Kidney (tissue), 14 donors: ENCODE results near the gene SPTLC2. TPM values are rescaled to one million over a fixed set of nuclear protein-coding genes. Genes with fewer than 3 reads are reported as not detected.
A peak's percentile ranks its signal among the peaks of the same experiment; 100 is the strongest.

Experiments used
- DNase-seq, 5 donors: peaks; one replicate each; pipeline ENCODE4 v3.0.0-alpha.2; 2013 to 2020
- FAIRE-seq: peaks from 2 replicates; lab custom pipeline; 2012; peaks lifted over from hg19 to GRCh38; lab: Jason Lieb, UNC
- H3K27ac ChIP-seq, 2 donors: one replicate each; pipeline ENCODE4 v1.7.0; 2013; ENCODE audit warnings: low read depth in 2 of 2, low read length in 2 of 2, inconsistent platforms in 1 of 2
- H3K27me3 ChIP-seq: one replicate; pipeline ENCODE4 v1.7.1; 2013; ENCODE audit warnings: low read length, inconsistent platforms; ENCODE audit not compliant: control insufficient read depth, insufficient read depth
- H3K36me3 ChIP-seq, 3 donors: one replicate each; pipeline versions ENCODE4 v1.7.0 to v1.7.1; 2013; ENCODE audit warnings: low read length in 3 of 3, control low read depth in 1 of 3, inconsistent platforms in 1 of 3; ENCODE audit not compliant: insufficient read depth in 3 of 3, control insufficient read depth in 2 of 3
- H3K4me1 ChIP-seq, 3 donors: one replicate each; pipeline versions ENCODE4 v1.7.0 to v1.7.1; 2013; ENCODE audit warnings: low read length in 3 of 3, inconsistent platforms in 1 of 3, low read depth in 1 of 3; ENCODE audit not compliant: control insufficient read depth in 2 of 3, insufficient read depth in 2 of 3
- H3K4me3 ChIP-seq, 3 donors: one replicate each; pipeline versions ENCODE4 v1.7.0 to v1.8.1; 2013; ENCODE audit warnings: low read length in 3 of 3, control low read depth in 1 of 3, inconsistent platforms in 1 of 3
- H3K9ac ChIP-seq, 3 donors: one replicate each; pipeline versions ENCODE4 v1.7.0 to v1.7.1; 2013; ENCODE audit warnings: low read length in 3 of 3, control low read depth in 1 of 3, inconsistent platforms in 1 of 3
- H3K9me3 ChIP-seq, 3 donors: one replicate each; pipeline versions ENCODE4 v1.7.0 to v1.7.1; 2013; ENCODE audit warnings: low read length in 3 of 3, control low read depth in 1 of 3, inconsistent platforms in 1 of 3; ENCODE audit not compliant: control insufficient read depth in 2 of 3, insufficient read depth in 1 of 3
- CTCF ChIP-seq: IDR thresholded peaks from 3 replicates; pipeline ENCODE4 v1.5.1; 2012; ENCODE audit warnings: mild to moderate bottlenecking, moderate library complexity, borderline replicate concordance; ENCODE audit not compliant: insufficient read depth; ENCODE audit errors: extremely low read depth
- intact Hi-C: fragments of 100-400 bp; cut with DNase I; formaldehyde crosslinking; loops from one replicate; pipeline ENCODE4 v1.11.1; 2022
- polyA plus RNA-seq: library from polyadenylated mRNA; stranded (reverse); fragments of 350-450 nt; fragmentation: Illumina TruSeq; extraction: RNeasy Lipid Tissue Mini Kit (QIAGEN cat#74804); gene quantifications from one replicate; pipeline ENCODE4 v1.2.3, GENCODE V29; 2014; ENCODE audit warnings: low read depth, low replicate concordance; ENCODE audit not compliant: insufficient read depth
- total RNA-seq: library from RNA; stranded (reverse); fragmentation: NEBNext Ultra II Directional; extraction: Animal tissue kit (Norgen Biotek cat#: 25700); gene quantifications from one replicate; pipeline ENCODE4 v1.2.1, GENCODE V29; 2021
- donor health status: control.
- donor health status: control.
- donor health status: control.
- donor health status: control.
- donor health status: control.
- donor health status: DM: yes; HTN: yes; CAD: no.
- donor health status: Normal renal cell carcinoma (clear cell type).

Gene SPTLC2
- total and polyA plus RNA-seq, 2 donors from 2014 or later, result 17.0 to 66.1 TPM

- Histone ChIP-seq H3K36me3 (no peaks in the 10 kb centered on the region), H3K9me3 (no peaks in the 10 kb centered on the region), H3K27me3 (no peaks in the 10 kb centered on the region), H3K4me1 (peaks cover 0 to 23% (median 9%) of the 10 kb centered on the region in 3 donors), H3K27ac (no peak overlapping the region), H3K4me3 (no peak overlapping the region), H3K9ac (no peak overlapping the region)
- no peak for FAIRE-seq
- DNase-seq, result peak in 1 of 5 donors; percentile 69
- intact Hi-C loops, result no loop called here
- TF ChIP-seq CTCF, result no peak
Measured at GRCh38 chr14:77585385-77585784, 31.1 kb downstream of the SPTLC2 start.

- DNase-seq (no peak), FAIRE-seq (no peak)
- Histone ChIP-seq H3K36me3 (no peaks in the 10 kb centered on the region), H3K9ac (no peak overlapping the region), H3K4me1 (peaks cover 0 to 23% (median 9%) of the 10 kb centered on the region in 3 donors), H3K9me3 (no peaks in the 10 kb centered on the region), H3K27me3 (no peaks in the 10 kb centered on the region), H3K27ac (no peak overlapping the region), H3K4me3 (no peak overlapping the region)
- intact Hi-C loops, result no loop called here
- no peak for TF ChIP-seq CTCF
Measured at GRCh38 chr14:77584809-77585208, 31.6 kb downstream of the SPTLC2 start.

- H3K36me3 ChIP-seq, result no peaks in the 10 kb centered on the region
- DNase-seq (no peak), FAIRE-seq (no peak)
- no peak for TF ChIP-seq CTCF
- no peak overlapping the region for H3K9ac ChIP-seq
- H3K4me1 ChIP-seq, result peaks cover 0 to 27% (median 12%) of the 10 kb centered on the region in 3 donors
- H3K9me3 ChIP-seq, result no peaks in the 10 kb centered on the region
- no peak overlapping the region for H3K27ac ChIP-seq
- intact Hi-C loops, result no loop called here
- H3K27me3 ChIP-seq, result no peaks in the 10 kb centered on the region
- H3K4me3 ChIP-seq, result no peak overlapping the region
Measured at GRCh38 chr14:77583657-77584056, 32.8 kb downstream of the SPTLC2 start.

- peak overlapping the region; percentile 4 to 29 for H3K27ac ChIP-seq
Measured at GRCh38 chr14:77582511-77582910, 33.9 kb downstream of the SPTLC2 start.

More at GRCh38 chr14:77582511-77582910, 33.9 kb downstream of the SPTLC2 start:
- intact Hi-C loops, result no loop called here
- Histone ChIP-seq H3K9ac (peak overlapping the region in 1 of 3 donors; percentile 2), H3K4me3 (no peak overlapping the region), H3K36me3 (no peaks in the 10 kb centered on the region), H3K9me3 (no peaks in the 10 kb centered on the region), H3K27me3 (no peaks in the 10 kb centered on the region), H3K4me1 (peaks cover 0 to 24% (median 10%) of the 10 kb centered on the region in 3 donors)
- DNase-seq, result no peak
- FAIRE-seq, result no peak
- no peak for TF ChIP-seq CTCF
